Peyer's patch (tissue), 4 donors: ENCODE data around the gene CHRD.

Experiments used
- CTCF ChIP-seq, 6 experiments: fragments of 450-650 bp in 4 of 6; fragments of 200-600 bp in 2 of 6; sonication (generic) in 1 of 6; IDR thresholded peaks; one replicate each; pipeline ENCODE4 v1.5.1; 2017 to 2019; ENCODE audit warnings: antibody characterized with exemption in 6 of 6, mild to moderate bottlenecking in 3 of 6, moderate library complexity in 1 of 6
- POLR2A ChIP-seq, 2 donors: fragments of 450-650 bp; IDR thresholded peaks; one replicate each; pipeline ENCODE4 v1.5.1; 2017; ENCODE audit warnings: antibody characterized with exemption in 2 of 2, mild to moderate bottlenecking in 2 of 2, moderate library complexity in 2 of 2

DNA sequence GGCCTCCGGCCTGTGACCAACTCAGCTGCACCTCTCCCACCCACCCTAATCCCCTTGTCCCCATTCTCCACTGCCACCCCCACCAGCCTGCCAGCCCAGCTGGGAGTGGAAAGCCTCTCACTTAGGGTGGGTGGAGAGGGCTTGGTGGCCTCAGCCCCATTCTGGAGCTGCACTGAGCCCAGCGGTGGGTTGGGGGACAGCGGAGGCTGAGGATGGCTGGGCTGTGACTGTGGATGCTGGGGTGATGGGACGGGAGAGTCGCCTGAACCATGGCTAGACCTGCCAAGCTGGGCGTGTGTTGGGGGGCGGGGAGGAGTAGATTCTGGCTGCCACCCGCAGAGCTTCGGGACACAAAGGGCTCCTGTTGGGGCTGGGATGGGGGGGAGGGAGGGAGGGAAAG, 20.2 kb upstream of the CHRD start:
- TF ChIP-seq CTCF (IDR thresholded peaks at IDR 0.05) (no peak), POLR2A (IDR thresholded peaks at IDR 0.05) (no peak)
